ENCODE results near the gene CASS4. TPM values are rescaled to one million over a fixed set of nuclear protein-coding genes. Genes with fewer than 3 reads are reported as not detected.

Gene CASS4
- total RNA-seq, 1 experiment from 2014 or later, result 0.13 TPM

GRCh38 chr20:56440346-56441007 lies 28.4 kb downstream of the CASS4 start:
- no peak overlapping the region for H3K4me3 Mint-ChIP-seq
- POLR2A ChIA-PET, result no interaction called here
- CTCF ChIA-PET, result no interaction called here

GRCh38 chr20:56442389-56443365 lies 30.6 kb downstream of the CASS4 start:
- Mint-ChIP-seq H3K27ac (no peak overlapping the region), H3K9me3 (no peaks in the 10 kb centered on the region), H3K27me3 (ENCODE audit: low read depth) (peaks cover 7% of the 10 kb centered on the region), H3K4me3 (no peak overlapping the region), H3K4me1 (peaks cover 5% of the 10 kb centered on the region; the same call in 1 of the 2 replicates), H3K36me3 (no peaks in the 10 kb centered on the region)
- DNase-seq (ENCODE audit: low spot score) (no peak), ATAC-seq (no peak)
- TF ChIP-seq ERG (CRISPR knock-in tag; IDR thresholded peaks at IDR 0.05), result no peak
- no peak for TF ChIP-seq E2F4 (CRISPR knock-in tag; IDR thresholded peaks at IDR 0.05; ENCODE audit: borderline replicate concordance, low read depth)
- no peak for TF ChIP-seq CBFB (CRISPR knock-in tag; IDR thresholded peaks at IDR 0.05; ENCODE audit: low read depth)
- TF ChIP-seq NFYB (CRISPR knock-in tag; conservative IDR thresholded peaks at IDR 0.05; ENCODE audit: low read depth), result no peak
- no peak for TF ChIP-seq SMAD3 (CRISPR knock-in tag; IDR thresholded peaks at IDR 0.05; ENCODE audit: borderline replicate concordance)
- ChIA-PET CTCF (interaction anchor here (1.4 kb wide), 1 partner anchor 618 kb away, joined by 6 read pairs; no protein-coding TSS in a partner anchor), POLR2A (interaction anchor here (0.6 kb wide), 1 partner anchor 59 kb away, joined by 3 read pairs; no protein-coding TSS in a partner anchor)

More at GRCh38 chr20:56440346-56441007, 28.4 kb downstream of the CASS4 start:
- ATAC-seq (no peak), DNase-seq (ENCODE audit: low spot score) (no peak)
- no peak for TF ChIP-seq ESRRA (CRISPR knock-in tag; IDR thresholded peaks at IDR 0.05; ENCODE audit: borderline replicate concordance)
- no peak for TF ChIP-seq KAT7 (CRISPR knock-in tag; IDR thresholded peaks at IDR 0.05; ENCODE audit: borderline replicate concordance)
- TF ChIP-seq USF2 (CRISPR knock-in tag; IDR thresholded peaks at IDR 0.05), result no peak
- TF ChIP-seq ARID4B (CRISPR knock-in tag; IDR thresholded peaks at IDR 0.05; ENCODE audit: borderline replicate concordance), result no peak
- TF ChIP-seq PRRX2 (CRISPR knock-in tag; IDR thresholded peaks at IDR 0.05), result no peak
- TF ChIP-seq SOX15 (CRISPR knock-in tag; IDR thresholded peaks at IDR 0.05), result no peak
- TF ChIP-seq TCF7 (CRISPR knock-in tag; IDR thresholded peaks at IDR 0.05; ENCODE audit: low read depth), result no peak
- TF ChIP-seq ZNF396 (CRISPR knock-in tag; IDR thresholded peaks at IDR 0.05; ENCODE audit: borderline replicate concordance), result no peak
- no peak for TF ChIP-seq SMAD4 (CRISPR knock-in tag; IDR thresholded peaks at IDR 0.05)
- no peak for TF ChIP-seq NR1H2 (CRISPR knock-in tag; IDR thresholded peaks at IDR 0.05)
- no peak for TF ChIP-seq MAX (CRISPR knock-in tag; IDR thresholded peaks at IDR 0.05)
- no peak overlapping the region for H3K27ac Mint-ChIP-seq
- peaks cover 6% of the 10 kb centered on the region for H3K27me3 Mint-ChIP-seq (ENCODE audit: low read depth)
- no peaks in the 10 kb centered on the region for H3K9me3 Mint-ChIP-seq
- no peaks in the 10 kb centered on the region for H3K4me1 Mint-ChIP-seq
- no peaks in the 10 kb centered on the region for H3K36me3 Mint-ChIP-seq
